Prostate gland (tissue), 2 donors: ENCODE results near the gene SLC17A9.

Experiments
- CTCF ChIP-seq, 4 experiments: fragments of 200-600 bp in 2 of 4; fragments of 450-650 bp in 2 of 4; sonication (generic) in 2 of 4; IDR thresholded peaks; 1 replicate in 3 of 4; 2 replicates in 1 of 4; pipeline ENCODE4 v1.5.1; 2016 to 2019; ENCODE audit warnings: antibody characterized with exemption in 4 of 4, mild to moderate bottlenecking in 2 of 4, moderate library complexity in 2 of 4
- POLR2A ChIP-seq: fragments of 450-650 bp; IDR thresholded peaks from one replicate; pipeline ENCODE4 v1.6.1; 2016; ENCODE audit warnings: antibody characterized with exemption, mild to moderate bottlenecking

GRCh38 chr20:62961310-62961783 is 8.8 kb downstream of the SLC17A9 start:
- TF ChIP-seq CTCF (IDR thresholded peaks at IDR 0.05) (no peak), POLR2A (no peak)
